Measurements from ENCODE around the gene TMEM138. TPM values are rescaled to one million over a fixed set of nuclear protein-coding genes. Genes with fewer than 3 reads are reported as not detected.

The TMEM138 gene
- total RNA-seq, 4 donors from 2014 or later = 9.4 to 18.4 (median 13.9) TPM

DNA sequence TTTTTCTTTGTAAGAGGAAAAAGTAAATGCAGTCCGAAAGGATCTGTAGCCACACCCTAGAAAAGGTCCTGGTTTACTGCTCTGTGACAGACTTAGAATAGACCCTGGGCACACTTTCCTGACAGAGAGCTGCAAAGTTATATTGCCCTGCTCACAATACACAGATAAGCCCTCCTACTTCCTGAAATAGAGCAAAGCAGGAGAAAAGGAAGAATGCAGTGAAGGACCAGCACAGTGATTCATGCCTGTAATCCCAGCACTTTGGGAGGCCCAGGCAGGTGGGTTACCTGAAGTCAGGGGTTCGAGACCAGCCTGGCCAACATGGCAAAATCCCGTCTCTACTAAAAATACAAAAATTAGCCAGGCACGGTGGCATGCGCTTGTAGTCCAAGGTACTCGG, 2.7 kb upstream of the TMEM138 start:
- peak overlapping the region; percentile 81 to 100 (median 99) for H3K27ac ChIP-seq
- no peak for ATAC-seq
- TF ChIP-seq CTCF (IDR thresholded peaks at IDR 0.05 in 4 of 5, conservative IDR thresholded peaks at IDR 0.05 in 1 of 5) = no peak

GRCh38 chr11:61361237-61361740, 885 bp upstream of the TMEM138 start:
- peaks cover 24 to 29% of the 10 kb centered on the region in 2 donors for H3K4me1 ChIP-seq
- no peak for TF ChIP-seq POLR2A (IDR thresholded peaks at IDR 0.05)
- no peak for TF ChIP-seq CTCF (IDR thresholded peaks at IDR 0.05 in 4 of 5, conservative IDR thresholded peaks at IDR 0.05 in 1 of 5)
- in situ Hi-C loops (cut with MboI; ENCODE audit: low sequenced_read_pairs in 4 of 4) (no loop called here), intact Hi-C loops (cut with DNase I; ENCODE audit: low total_unique reads) (loop anchor here (1.0 to 2.0 kb wide), 2 partner anchors 28 to 68 kb away; partner anchors contain the start of genes CPSF7, DDB1 and TKFC)
- H3K27ac ChIP-seq = peak overlapping the region; percentile 98 to 100 (median 100)
- H3K36me3 ChIP-seq = peaks cover 0 to 24% of the 10 kb centered on the region in 2 donors
- no peaks in the 10 kb centered on the region for H3K9me3 ChIP-seq
- DNase-seq = no peak
- peak; percentile 3 to 25 for ATAC-seq
- no peaks in the 10 kb centered on the region for H3K27me3 ChIP-seq
- peak overlapping the region; percentile 88 to 99 (median 94) for H3K4me3 ChIP-seq

More for the DNA sequence above, 2.7 kb upstream of the TMEM138 start:
- Histone ChIP-seq H3K27me3 (no peaks in the 10 kb centered on the region), H3K4me3 (no peak overlapping the region), H3K4me1 (peaks cover 24 to 29% of the 10 kb centered on the region in 2 donors), H3K9me3 (no peaks in the 10 kb centered on the region), H3K36me3 (peaks cover 0 to 6% of the 10 kb centered on the region in 2 donors)
- DNase-seq = no peak
- in situ Hi-C loops (cut with MboI; ENCODE audit: low sequenced_read_pairs in 4 of 4) (no loop called here), intact Hi-C loops (cut with DNase I; ENCODE audit: low total_unique reads) (no loop called here)

- Histone ChIP-seq H3K27ac (peak overlapping the region; percentile 98 to 100 (median 100)), H3K36me3 (peaks cover 0 to 36% of the 10 kb centered on the region in 2 donors), H3K9me3 (no peaks in the 10 kb centered on the region), H3K27me3 (no peaks in the 10 kb centered on the region), H3K4me1 (peaks cover 24 to 29% of the 10 kb centered on the region in 2 donors), H3K4me3 (peak overlapping the region; percentile 88 to 99 (median 94))
- intact Hi-C loops (cut with DNase I; ENCODE audit: low total_unique reads) = loop anchor here (1.0 kb wide), 1 partner anchor 16 kb away; no protein-coding TSS in a partner anchor
- TF ChIP-seq CTCF (IDR thresholded peaks at IDR 0.05 in 4 of 5, conservative IDR thresholded peaks at IDR 0.05 in 1 of 5) (no peak), POLR2A (IDR thresholded peaks at IDR 0.05) (no peak)
- peak; percentile 12 to 23 for ATAC-seq
- in situ Hi-C loops (cut with MboI; ENCODE audit: low sequenced_read_pairs in 4 of 4) = no loop called here
- peak; percentile 8 to 36 for DNase-seq
Measured at GRCh38 chr11:61362542-61362875, 335 bp downstream of the TMEM138 start.

GRCh38 chr11:61364012-61364675, 2.0 kb downstream of the TMEM138 start:
- intact Hi-C loops (cut with DNase I; ENCODE audit: low total_unique reads) (no loop called here), in situ Hi-C loops (cut with MboI; ENCODE audit: low sequenced_read_pairs in 4 of 4) (no loop called here)
- Histone ChIP-seq H3K36me3 (peaks cover 0 to 51% of the 10 kb centered on the region in 2 donors), H3K27ac (peak overlapping the region in 1 of 4 donors; percentile 99), H3K4me1 (peaks cover 24 to 29% of the 10 kb centered on the region in 2 donors), H3K9me3 (no peaks in the 10 kb centered on the region), H3K4me3 (no peak overlapping the region), H3K27me3 (no peaks in the 10 kb centered on the region)
- TF ChIP-seq POLR2A (IDR thresholded peaks at IDR 0.05) (no peak), CTCF (IDR thresholded peaks at IDR 0.05 in 4 of 5, conservative IDR thresholded peaks at IDR 0.05 in 1 of 5) (no peak)
- DNase-seq = no peak
- no peak for ATAC-seq

Data from gastrocnemius medialis (tissue), 4 donors.